Measurements from ENCODE around the gene ARHGEF18.
"Not testable (repeated sequence)": the region's sequence is repeated elsewhere in the genome, so short reads cannot be mapped to it uniquely, and the experiment has no call there.

ARHGEF18 gene

GRCh38 chr19:7346997-7347396 lies 1.7 kb upstream of the ARHGEF18 start:
- DNase-seq (ENCODE audit: low spot score), result not testable (repeated sequence)

GRCh38 chr19:7349231-7349591 lies 474 bp downstream of the ARHGEF18 start:
- no peak for DNase-seq (ENCODE audit: low spot score)

GRCh38 chr19:7349961-7350711 lies 1.4 kb downstream of the ARHGEF18 start:
- DNase-seq (ENCODE audit: low spot score), result no peak

GRCh38 chr19:7351861-7352260 lies 3.1 kb downstream of the ARHGEF18 start:
- no peak for DNase-seq (ENCODE audit: low spot score)

- DNase-seq (ENCODE audit: low spot score), result no peak
These were observed 6.5 kb downstream of the ARHGEF18 start for GRCh38 chr19:7355151-7355820.

GRCh38 chr19:7355871-7356270 lies 7.1 kb downstream of the ARHGEF18 start:
- DNase-seq (ENCODE audit: low spot score), result no peak

- no peak for DNase-seq (ENCODE audit: low spot score)
These were observed 8.3 kb downstream of the ARHGEF18 start for GRCh38 chr19:7356899-7357627.

- no peak for DNase-seq (ENCODE audit: low spot score)
These were observed 9.4 kb downstream of the ARHGEF18 start for GRCh38 chr19:7358102-7358597.

- no peak for DNase-seq (ENCODE audit: low spot score)
These were observed 11.8 kb downstream of the ARHGEF18 start for GRCh38 chr19:7360393-7360984.

- DNase-seq (ENCODE audit: low spot score), result no peak
These were observed 14.5 kb downstream of the ARHGEF18 start for GRCh38 chr19:7363225-7363624.

GRCh38 chr19:7366701-7367420 lies 18.1 kb downstream of the ARHGEF18 start:
- peak; percentile 73 for DNase-seq (ENCODE audit: low spot score)

GRCh38 chr19:7368456-7368855 lies 19.7 kb downstream of the ARHGEF18 start:
- DNase-seq (ENCODE audit: low spot score), result no peak

- peak; percentile 27 for DNase-seq (ENCODE audit: low spot score)
These were observed 20.1 kb downstream of the ARHGEF18 start for GRCh38 chr19:7368866-7369265.

- no peak for DNase-seq (ENCODE audit: low spot score)
These were observed 21.8 kb downstream of the ARHGEF18 start for GRCh38 chr19:7370546-7370945.

- DNase-seq (ENCODE audit: low spot score), result no peak
These were observed 22.3 kb downstream of the ARHGEF18 start for GRCh38 chr19:7371001-7371400.

GRCh38 chr19:7372810-7373209 lies 24.1 kb downstream of the ARHGEF18 start:
- DNase-seq (ENCODE audit: low spot score), result no peak

- peak; percentile 23 for DNase-seq (ENCODE audit: low spot score)
These were observed 25.1 kb downstream of the ARHGEF18 start for GRCh38 chr19:7373862-7374261.

GRCh38 chr19:7376151-7376852 lies 27.6 kb downstream of the ARHGEF18 start:
- peak; percentile 71 for DNase-seq (ENCODE audit: low spot score)

GRCh38 chr19:7377196-7377595 lies 28.5 kb downstream of the ARHGEF18 start:
- no peak for DNase-seq (ENCODE audit: low spot score)

- no peak for DNase-seq (ENCODE audit: low spot score)
These were observed 32.3 kb downstream of the ARHGEF18 start for GRCh38 chr19:7381073-7381390.

GRCh38 chr19:7382694-7383093 lies 34.0 kb downstream of the ARHGEF18 start:
- DNase-seq (ENCODE audit: low spot score), result no peak

Data from kidney tubule cell (primary cell).